HG02870 (cell line): Measurements from ENCODE around the gene ABL1.

Source experiments
- ATAC-seq: cut with Tn5 transposase; IDR thresholded peaks from one replicate; pipeline ENCODE4 v1.9.1; 2021; ENCODE audit warnings: mild to moderate bottlenecking, moderate library complexity; ENCODE audit not compliant: unreplicated experiment

The ABL1 gene

DNA sequence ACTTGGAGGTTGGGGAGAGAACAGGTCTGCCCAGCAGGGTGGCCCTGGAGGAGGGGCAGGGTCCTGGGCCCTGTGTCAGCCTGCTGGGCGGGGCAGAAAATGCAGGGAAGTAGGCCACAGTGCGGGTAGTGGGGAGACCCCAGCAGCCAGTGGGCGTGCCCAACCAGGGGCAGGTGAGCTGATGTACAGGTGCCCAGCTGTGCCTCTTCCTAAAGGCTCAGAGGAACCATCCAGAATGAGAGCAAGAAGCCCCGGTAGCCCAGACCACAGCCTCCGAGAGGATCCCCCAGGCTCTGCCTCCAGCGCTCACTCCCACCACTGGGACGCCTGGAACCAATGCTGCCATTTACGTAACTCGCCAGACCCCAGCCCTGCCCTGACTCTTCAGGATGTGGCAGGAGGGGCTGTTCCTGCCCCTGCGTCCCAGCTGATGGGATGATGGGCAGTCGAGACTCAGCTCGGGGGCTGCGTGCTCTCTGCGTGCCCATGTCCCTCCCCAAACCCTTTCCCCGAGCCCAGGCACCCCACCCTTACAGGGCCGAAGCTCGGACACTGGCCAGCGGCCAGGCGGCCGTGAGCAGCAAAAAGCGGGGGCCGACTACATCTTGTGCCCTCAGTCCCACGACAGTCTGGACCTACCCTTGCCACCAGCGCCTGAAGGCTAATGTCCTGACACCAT, 79.5 kb downstream of the ABL1 start:
- ATAC-seq, result no peak

DNA sequence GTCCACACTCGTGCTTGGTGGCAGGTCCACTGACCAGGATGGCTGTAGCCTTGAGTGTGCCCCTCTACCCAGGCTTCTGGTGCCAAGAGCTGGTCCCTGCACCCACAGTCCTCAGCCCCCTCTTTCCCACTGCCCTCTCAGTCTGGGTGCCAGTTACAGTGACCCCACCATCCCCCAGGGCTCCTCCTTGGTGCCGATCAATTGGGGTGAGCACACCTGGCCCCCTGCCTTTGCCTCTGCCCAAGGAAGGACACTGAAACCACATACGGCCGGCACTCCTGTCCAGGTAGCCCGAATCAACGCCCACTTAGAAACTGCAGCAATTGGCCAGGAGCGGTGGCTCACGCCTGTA, 80.0 kb downstream of the ABL1 start:
- ATAC-seq, result no peak

DNA sequence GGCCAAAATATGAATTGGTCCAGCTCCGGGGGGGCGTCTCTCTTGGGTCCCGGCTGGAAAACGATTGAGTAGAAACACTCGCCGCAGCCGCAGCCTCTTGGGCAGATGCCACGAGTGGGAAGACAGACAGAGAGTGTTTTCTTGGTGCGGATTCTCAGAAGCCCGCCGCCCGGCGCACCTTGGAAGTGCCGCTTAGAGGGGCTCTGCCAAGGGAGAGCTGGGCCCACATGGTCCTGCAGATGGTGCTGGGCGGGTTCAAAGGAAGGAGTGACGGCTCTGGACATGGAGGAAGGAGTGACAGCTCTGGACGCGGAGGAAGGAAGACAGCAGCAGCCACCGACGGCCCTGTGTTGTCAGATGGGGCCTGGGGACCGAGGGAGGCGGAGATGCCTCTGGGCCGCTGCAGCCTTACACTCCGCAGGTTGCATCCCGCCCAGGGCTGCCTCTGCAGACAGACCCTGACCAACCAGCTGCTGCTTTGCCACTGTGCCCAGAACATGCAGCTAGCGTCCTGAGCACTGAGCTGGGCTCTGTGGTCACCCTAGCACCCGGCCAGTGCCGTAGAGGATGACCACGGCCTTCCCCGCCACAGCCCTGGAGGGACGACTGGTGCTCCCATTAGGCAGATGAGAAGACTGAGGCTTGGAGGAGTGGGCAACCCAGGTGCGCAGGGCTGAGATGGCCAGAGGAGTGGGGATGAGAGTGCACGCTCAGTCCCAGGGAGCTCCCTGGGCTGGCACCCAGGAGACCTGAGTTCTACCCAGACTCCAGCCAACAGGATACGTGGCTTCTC, 82.3 kb downstream of the ABL1 start:
- no peak for ATAC-seq

DNA sequence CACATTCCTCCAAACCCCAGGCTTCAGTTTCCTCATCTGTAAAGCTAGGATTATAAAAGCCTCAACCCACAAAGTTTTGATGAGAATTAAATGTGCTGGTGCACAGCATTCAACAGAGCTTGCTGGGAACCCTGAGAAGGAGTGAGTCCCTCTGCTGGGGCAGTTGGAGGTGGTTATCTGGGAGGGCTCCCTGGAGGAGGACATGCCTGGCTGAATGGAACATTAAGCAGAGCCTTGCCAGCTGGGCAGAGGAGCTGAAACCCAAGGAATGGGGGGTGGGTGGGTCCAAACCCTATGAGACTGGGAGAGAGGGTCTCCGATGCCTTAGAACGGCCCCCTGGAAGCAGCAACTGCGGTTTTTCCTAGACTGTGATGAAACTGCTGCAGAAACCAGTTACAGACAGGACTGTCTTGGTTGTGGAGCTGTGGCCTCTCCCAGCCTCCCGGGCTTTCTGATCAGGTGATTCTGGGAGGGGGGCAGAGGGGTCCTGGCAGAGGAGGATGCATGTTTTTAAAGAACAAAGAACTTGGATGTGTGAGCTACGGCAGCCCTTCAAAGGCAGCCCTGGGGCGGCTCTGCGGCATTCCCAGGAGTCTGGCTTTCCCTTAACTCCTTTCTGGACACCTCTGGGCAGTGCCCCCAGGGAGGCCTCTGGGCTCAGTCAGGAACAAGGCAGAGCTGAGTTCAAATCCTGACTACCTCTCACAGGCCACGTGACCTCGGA, 83.2 kb downstream of the ABL1 start:
- no peak for ATAC-seq

DNA sequence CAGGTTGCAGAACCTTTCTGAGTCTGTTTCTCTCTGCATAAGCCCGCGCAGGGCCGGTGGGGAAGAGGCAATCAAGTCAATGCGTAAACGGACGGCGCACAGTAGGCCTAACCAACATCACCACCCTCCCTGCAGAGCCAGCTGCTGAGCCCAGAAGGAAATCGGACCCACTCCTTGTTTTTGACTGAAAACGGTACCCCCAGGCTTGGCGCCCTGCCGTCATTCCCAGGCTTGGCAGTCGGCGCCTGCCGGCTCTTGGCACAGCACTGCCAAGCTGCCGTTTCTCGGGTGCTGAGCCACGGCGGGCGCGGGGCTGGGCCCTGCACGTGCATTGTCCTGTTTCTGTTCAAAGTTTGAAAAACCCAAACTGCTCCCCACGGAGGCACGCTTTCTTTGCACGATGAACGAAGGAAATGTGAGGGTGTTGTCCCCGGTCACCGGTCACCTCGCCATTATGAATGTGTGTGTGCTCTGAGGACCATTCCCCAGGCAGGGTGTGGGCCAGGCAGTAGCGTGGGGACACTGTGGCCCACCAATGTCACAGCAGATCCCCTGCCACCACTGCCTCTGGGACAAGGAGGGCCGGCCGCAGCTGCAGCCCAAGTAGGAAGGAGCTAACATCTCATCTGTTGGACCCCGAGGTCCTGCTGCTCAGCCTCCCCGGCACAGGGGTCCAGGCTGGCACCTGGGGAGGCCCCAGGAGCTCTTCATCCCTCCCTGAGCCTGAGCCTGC, 83.9 kb downstream of the ABL1 start:
- no peak for ATAC-seq

DNA sequence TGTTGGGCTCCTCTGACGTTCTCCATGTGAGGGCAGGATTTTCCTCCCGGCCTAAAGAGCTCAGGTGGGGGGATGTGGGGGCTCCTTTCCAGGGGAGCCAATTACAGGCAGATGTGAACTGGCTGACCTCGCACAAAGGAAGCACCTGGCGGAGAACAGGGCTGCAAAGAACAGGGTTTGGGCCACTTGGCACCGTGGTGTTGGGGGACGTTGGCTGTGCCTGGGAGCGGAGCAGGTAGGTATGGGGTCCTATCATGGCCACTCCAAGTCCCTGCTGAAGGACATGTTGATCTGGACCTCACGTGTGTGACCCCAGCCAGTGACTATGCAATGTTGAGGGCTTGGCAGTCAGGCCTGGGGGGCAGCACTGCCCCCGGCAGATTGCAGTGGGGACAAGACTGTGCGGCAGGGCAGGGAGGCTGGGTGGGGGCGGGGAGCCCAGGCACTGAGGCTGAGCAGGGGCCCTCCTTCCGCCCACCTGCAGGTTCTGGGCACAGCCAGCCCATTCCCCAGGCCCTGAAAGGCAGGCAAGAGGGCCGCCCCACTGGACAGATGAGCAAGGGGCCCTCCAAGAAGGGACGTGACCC, 84.6 kb downstream of the ABL1 start:
- ATAC-seq, result no peak

DNA sequence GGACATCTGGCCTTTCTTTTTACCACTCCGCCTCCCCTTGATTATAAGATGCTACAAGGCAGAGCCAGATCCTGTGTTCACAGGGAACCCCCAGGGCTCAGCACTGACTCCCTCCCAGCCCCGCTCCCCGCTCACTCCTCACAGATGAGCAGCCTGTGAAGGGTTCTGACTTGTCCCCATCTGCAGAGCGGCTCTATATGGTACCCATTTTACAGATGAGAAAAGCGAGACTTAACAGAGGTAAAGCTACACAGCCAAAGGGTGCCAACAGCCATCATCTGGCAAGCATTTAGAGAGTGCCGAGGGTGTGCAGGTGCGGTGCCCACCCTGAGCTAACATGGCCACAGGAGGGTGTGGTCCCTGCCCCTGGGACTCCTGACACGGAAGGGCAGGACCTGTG, 85.2 kb downstream of the ABL1 start:
- ATAC-seq, result no peak

DNA sequence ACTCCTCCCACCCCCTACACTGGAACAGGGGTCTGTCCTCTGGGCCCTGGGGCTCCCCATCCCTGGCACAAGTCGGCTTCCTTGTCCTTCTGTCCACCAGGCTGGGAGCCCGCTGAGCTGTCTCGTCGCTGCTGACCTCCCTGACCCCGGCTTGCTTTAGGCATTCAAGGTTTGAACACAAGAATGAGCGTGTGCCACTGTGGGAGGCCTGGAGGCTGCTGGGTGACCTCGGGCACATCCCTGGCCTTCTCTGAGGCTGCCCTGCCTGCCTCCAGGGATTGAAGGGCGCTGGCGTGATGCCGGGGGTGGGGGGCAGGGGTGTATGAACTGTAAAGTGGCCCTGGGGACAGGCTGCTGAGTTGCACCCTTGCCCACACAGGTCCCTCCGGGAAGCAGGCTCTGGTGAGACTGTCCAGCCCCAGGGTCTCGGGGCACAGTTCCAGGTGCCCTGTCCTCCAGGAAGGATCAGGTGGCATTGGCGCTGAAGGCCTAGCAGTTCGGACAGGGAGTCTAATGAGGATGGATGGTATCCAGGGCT, 85.8 kb downstream of the ABL1 start:
- no peak for ATAC-seq

DNA sequence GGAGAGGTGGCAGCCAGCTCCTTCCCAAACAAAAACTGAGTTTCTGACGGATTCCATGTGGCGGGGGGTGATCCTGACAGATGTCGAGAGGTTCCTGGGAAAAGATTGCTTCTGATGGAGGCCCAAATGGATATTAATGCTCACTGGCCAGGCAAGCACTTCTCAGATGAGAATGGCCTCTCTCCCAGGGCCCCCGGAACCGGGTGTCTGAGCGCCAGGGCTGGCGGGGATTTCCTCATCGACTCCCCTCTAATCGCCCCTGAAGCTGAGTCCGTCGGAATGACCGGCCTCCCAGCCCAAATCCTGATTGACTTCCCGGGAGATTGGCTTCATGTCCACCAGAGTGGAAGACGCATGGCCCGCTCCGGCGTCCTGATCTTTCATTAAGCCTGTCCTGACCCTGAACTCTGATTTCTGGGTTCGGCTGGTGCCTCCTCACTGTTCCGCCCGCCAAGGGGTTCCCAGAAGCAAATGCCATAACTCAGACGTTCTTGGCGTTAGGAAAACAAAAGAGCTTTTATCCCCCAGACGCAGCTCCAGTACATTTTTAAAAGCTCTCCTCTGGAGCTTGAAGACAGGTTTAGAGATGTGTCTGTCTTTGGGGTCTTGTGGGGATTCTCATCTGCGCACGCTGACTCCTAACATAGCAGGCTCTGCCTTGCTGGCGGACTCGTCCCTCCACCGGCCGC, 86.4 kb downstream of the ABL1 start:
- no peak for ATAC-seq

DNA sequence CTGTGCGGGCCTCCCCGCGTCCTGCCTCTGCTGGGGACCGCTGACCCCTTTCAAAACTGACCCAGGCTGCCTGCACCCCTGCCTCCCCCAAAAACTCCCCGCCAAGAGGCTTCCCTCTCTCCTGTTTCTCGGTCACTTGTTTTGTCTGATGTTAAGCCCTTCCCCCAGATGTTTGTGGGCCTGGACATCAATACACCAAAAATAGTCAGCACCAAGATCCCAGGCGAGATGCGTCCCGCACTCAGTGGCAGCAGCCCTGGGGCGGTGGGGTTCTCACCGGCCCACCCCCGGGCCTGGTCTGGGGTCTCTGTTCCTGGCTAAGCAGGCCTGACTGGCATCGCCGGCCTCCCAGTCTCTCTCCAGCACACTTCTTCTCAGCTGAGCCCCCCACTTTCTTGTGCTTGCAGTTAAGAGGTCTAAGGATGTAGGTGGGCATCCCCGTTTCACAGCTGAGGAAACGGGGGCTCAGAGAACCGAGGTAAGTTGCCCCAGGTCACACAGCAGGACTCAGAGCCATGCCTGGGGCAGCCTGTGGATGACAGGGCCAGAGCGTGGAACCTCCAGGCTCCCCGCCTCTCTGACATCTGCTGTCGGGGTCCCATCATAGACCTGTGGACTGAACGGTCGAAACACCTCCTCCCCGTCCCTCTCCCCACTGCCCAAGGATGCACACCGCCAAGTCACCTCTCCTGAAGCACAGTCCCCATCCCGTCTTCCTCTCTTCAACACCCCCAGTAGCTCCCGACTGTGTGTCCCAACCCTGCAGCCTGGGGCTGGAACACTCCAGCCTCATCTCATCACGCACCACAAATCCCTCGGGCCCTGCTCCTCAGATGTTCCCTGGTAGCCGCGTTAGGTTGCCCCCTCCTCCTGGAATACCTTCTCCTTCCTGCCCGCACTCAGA, 87.2 kb downstream of the ABL1 start:
- ATAC-seq, result no peak

DNA sequence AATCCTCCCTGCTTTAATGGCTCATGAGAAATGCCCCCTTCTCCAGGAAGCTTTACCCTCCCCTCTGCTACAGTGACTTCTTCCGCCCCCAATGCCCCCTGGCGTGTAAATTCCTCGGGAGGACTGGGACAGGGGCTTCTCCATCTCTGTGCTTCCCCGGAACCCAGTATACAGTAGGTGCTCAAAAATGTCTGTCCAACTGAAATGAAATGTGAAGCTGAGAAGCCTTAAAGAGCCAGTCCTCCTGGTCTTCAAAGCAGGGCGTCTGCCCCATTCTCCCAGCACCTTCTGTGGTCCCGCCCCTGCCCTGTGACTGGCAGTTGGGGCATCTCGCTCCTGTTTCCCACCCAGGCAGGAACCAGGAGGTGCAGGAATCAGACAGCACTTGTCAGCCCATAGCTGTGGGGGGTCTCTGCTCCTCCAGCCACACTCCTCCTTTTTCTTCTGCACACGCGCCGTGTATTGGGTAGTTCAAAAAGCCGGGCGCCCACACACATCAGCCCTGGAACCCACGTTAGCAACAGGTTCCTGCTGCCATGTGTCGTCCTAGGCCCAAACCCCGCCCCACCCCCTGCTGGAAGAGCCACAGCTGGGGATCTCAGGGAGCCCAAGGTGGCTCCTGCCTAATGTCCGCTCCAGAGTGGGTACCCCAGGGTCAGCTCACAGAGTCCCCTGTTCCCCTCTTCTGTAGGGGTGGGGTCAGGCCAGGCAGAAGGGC, 88.0 kb downstream of the ABL1 start:
- ATAC-seq, result no peak

DNA sequence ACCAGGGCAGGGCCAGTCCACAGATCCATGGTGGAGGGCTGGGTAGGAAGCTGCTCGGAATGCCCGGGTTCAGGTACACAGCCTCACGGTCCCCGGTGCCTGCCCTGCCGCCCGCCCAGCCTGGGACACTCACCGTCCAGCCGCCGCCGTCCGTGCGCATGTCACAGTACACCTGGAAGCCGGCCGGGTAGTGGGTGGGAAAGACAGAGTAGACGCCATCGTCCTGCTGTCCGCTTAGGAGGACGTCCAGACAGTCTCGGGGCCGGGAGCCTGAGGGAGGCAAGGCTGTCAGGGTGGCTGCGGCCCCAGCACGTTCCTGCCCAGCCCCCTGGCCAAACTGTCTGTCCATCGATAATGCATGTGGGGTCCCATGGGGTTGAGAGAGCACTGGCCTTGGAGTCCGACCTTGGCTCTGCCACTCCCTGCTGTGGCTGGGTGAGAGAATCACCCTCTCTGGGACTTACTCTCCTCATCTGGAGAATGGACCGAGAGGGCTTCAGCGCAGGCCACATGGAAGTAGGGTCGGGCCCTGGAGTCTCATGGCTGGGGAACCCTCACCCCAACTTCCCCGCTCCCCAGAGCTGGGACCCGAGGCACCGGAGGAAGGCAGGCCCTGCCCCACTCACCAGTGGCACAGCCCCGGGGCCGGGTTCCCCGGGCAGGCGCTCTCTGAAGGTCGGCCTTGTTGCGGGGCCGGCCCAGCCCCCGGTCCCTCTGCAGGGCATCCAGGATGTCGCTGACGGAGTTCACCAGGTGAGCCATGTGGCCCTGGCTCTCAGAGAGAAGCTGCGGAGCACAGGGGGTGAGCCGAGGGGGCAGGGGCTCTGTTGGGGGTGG, 88.8 kb downstream of the ABL1 start:
- no peak for ATAC-seq

DNA sequence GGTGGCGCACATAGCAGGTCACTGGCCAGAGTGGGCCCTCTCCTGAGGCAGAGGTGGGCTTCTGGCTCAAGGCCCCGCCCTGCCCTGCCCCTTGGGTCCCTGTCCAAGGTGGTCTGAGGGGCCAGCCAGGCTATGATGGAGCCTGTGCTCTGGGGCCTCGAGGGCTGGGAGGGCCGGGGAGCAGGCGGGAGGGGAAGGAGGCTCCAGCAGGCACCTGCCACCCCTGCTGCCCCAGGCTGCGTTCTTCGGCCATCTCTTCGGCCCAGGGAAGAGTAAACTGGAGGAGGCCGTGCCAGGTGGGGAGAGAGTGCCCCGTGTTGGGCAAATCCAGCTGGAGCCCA, 89.4 kb downstream of the ABL1 start:
- ATAC-seq, result no peak

DNA sequence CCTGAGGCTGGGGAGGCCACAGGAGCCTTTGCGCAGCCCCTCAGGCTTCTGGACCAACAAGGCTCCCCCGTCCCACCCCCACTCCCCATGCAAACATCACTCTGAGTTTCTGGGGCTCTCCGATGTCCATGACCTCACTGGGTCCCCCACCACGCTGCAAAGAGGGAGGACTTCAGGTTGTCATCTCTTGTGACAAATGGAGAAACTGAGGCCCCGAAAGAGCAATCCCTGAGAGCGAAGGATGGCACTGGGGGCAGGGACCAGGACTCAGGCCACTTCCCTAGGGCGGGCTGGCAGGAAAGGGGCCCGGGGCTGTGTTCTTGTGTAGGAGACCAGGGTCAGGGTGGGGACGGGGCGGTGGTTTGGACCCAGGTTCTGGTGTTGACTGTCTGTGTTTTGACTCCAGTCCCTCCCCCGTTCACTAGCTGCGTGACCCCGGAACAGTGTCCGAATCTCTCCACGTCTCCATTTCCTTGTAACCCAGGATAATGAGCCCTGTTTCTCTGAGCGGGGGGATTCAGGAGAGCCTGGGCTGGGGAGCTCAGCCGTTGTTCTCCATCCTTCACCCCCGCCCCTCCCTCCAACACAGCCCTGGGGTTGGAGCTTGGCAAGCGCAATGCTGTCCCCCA, 90.1 kb downstream of the ABL1 start:
- no peak for ATAC-seq

DNA sequence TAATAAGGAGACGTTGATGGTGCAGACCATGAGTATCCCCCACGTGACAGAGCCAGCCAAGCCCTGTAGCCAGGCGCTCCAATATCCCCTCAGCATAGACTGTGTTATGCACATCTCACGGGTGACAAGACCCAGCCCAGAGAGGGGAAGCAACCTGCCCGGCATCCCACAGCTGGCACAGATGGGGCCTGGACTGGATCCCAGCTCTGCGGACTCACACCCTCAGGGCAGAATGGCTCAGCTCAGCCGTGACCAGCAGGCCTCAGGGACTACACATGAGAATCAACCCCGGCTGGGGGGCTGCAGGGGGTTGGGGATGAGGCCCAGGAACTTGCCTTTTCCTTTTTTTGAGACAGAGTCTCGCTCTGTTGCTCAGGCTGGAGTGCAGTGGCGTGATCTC, 92.3 kb downstream of the ABL1 start:
- no peak for ATAC-seq

DNA sequence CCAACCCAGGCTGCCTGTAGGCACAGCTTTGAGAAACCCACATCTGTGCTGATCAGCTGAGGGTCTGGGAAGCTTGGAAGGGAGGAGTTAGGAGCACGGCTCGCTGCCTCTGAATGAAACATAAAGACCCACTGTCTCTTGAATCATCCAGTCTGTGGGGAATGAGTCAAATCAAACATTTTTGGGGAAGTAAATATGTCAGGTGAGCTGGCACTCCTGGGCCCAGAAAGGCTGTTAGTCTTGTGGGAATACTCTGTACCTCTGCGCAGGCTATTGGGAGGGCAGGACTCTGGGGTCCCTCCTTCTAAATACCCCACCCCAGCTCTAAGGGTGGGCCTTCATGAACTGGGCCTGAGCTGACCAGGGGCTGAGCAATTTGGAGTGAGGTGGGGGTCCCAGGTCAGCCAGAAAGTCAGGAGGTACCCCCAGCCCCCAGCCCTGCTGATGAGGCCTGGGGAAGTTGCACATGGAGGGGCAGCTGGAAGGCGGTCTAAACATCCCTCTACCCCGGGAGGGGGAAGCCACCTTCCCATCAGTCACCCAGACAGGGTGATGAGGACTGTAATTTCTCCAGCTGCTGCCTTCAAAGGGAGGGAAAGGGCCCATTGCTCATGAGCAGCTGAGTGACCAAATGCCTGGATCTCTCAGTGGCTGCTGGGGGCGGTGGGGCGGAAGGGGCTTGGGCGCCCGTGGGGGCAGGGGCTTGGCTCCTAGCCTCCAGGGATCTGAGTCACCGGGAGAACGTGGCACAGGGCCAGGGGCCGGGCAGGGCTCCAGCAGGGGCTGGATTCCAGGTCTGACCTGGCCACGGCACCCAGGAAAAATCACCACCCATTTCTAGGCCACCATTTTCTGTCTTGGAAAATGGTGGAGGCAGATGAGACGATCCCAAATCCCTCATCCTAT, 93.2 kb downstream of the ABL1 start:
- peak; percentile 37 for ATAC-seq
